Stimulated activated CD8-positive, alpha-beta memory T cell treated with anti-CD3 and anti-CD28 coated beads, Interleukin-7, amount 100 ng/mL, for 48 hours (primary cell): ENCODE data around the gene IRF9.

ENCODE experiments used
- DNase-seq, 2 donors: peaks; one replicate each; pipeline ENCODE4 v3.0.0-alpha.2; 2020; ENCODE audit warnings: low read depth in 1 of 2; ENCODE audit errors: extremely low read depth in 1 of 2

The IRF9 gene

GRCh38 chr14:24160850-24161804 lies at the start of gene IRF9:
Gene IRF9, plus strand, starts transcription at chr14:24161265. Its CDS starts 880 bp downstream, at chr14:24162145.
- DNase-seq, result peak; percentile 88 to 92

- no peak for DNase-seq
These were observed 47.7 kb upstream of the IRF9 start for GRCh38 chr14:24113379-24113800.

- DNase-seq, result peak; percentile 67 to 85
These were observed 47.1 kb upstream of the IRF9 start for GRCh38 chr14:24113801-24114531.

- DNase-seq, result peak; percentile 95 to 99
These were observed 46.3 kb upstream of the IRF9 start, which contains the start of the genes DCAF11 and NRL for GRCh38 chr14:24114532-24115421. Gene DCAF11, plus strand, starts transcription at chr14:24114777. Its CDS starts 818 bp downstream, at chr14:24115595. Gene NRL, minus strand, starts transcription at chr14:24114949. Its CDS starts 32,101 bp downstream, at chr14:24082848.

- no peak for DNase-seq
These were observed 45.5 kb upstream of the IRF9 start for GRCh38 chr14:24115422-24116127.

GRCh38 chr14:24116128-24116814 lies 44.8 kb upstream of the IRF9 start:
- DNase-seq, result no peak

- DNase-seq, result no peak
These were observed 43.9 kb upstream of the IRF9 start for GRCh38 chr14:24117179-24117578.

GRCh38 chr14:24119691-24120090 lies 41.4 kb upstream of the IRF9 start:
- no peak for DNase-seq

- no peak for DNase-seq
These were observed 39.9 kb upstream of the IRF9 start for GRCh38 chr14:24121210-24121609.

- DNase-seq, result no peak
These were observed 38.6 kb upstream of the IRF9 start for GRCh38 chr14:24122416-24122815.

- DNase-seq, result no peak
These were observed 38.2 kb upstream of the IRF9 start for GRCh38 chr14:24122898-24123297.

- DNase-seq, result no peak
These were observed 37.3 kb upstream of the IRF9 start for GRCh38 chr14:24123424-24124417.

GRCh38 chr14:24126939-24127338 lies 34.1 kb upstream of the IRF9 start:
- no peak for DNase-seq

GRCh38 chr14:24127673-24128072 lies 33.4 kb upstream of the IRF9 start:
- no peak for DNase-seq

- DNase-seq, result no peak
These were observed 31.6 kb upstream of the IRF9 start for GRCh38 chr14:24129410-24129998.

- no peak for DNase-seq
These were observed 30.7 kb upstream of the IRF9 start, which contains the start of gene FITM1 for GRCh38 chr14:24130380-24130716. Gene FITM1, plus strand, starts transcription at chr14:24130659. Its CDS starts 905 bp downstream, at chr14:24131564.

- no peak for DNase-seq
These were observed 30.1 kb upstream of the IRF9 start for GRCh38 chr14:24130717-24131548.
